WTC11 (cell line): ENCODE results near the gene PI4KB.

Experiments used
- ATF3 ChIP-seq: sonication (generic); formaldehyde crosslinking; conservative IDR thresholded peaks from 2 replicates; pipeline ENCODE4 v1.8.1; 2022; ENCODE audit warnings: mild to moderate bottlenecking, missing genetic modification reagents
- JUN ChIP-seq: sonication (generic); formaldehyde crosslinking; IDR thresholded peaks from 2 replicates; pipeline ENCODE4 v1.8.0; 2023; ENCODE audit warnings: mild to moderate bottlenecking, missing genetic modification reagents
- MLX ChIP-seq: sonication (generic); formaldehyde crosslinking; IDR thresholded peaks from 2 replicates; pipeline ENCODE4 v1.8.1; 2023; ENCODE audit warnings: mild to moderate bottlenecking, missing genetic modification reagents, moderate library complexity
- NFE2L1 ChIP-seq: sonication (generic); formaldehyde crosslinking; IDR thresholded peaks from 2 replicates; pipeline ENCODE4 v1.8.1; 2023; ENCODE audit warnings: missing genetic modification reagents
- NFYB ChIP-seq: sonication (generic); formaldehyde crosslinking; conservative IDR thresholded peaks from 2 replicates; pipeline ENCODE4 v1.8.0; 2022; ENCODE audit warnings: low read depth, missing genetic modification reagents
- SMAD3 ChIP-seq: sonication (generic); formaldehyde crosslinking; IDR thresholded peaks from 2 replicates; pipeline ENCODE4 v1.8.0; 2022; ENCODE audit warnings: missing genetic modification reagents, mild to moderate bottlenecking, borderline replicate concordance
- TP53 ChIP-seq: sonication (generic); formaldehyde crosslinking; IDR thresholded peaks from 2 replicates; pipeline ENCODE4 v1.8.1; 2023; ENCODE audit warnings: mild to moderate bottlenecking, missing genetic modification reagents
- ZNF138 ChIP-seq: sonication (generic); formaldehyde crosslinking; conservative IDR thresholded peaks from 2 replicates; pipeline ENCODE4 v1.8.1; 2022; ENCODE audit warnings: mild to moderate bottlenecking, moderate library complexity, missing genetic modification reagents
- ZNF263 ChIP-seq: sonication (generic); formaldehyde crosslinking; IDR thresholded peaks from 2 replicates; pipeline ENCODE4 v1.8.1; 2022; ENCODE audit warnings: low read depth, mild to moderate bottlenecking, moderate library complexity, missing genetic modification reagents
- TF ChIP-seq, protein P1 (sequence below): fragments of 200-600 bp; IDR thresholded peaks from 2 replicates; pipeline ENCODE4 v1.8.0; 2022; ENCODE audit warnings: antibody characterized with exemption
- TF ChIP-seq, protein P2 (sequence below): sonication (generic); formaldehyde crosslinking; IDR thresholded peaks from 2 replicates; pipeline ENCODE4 v1.8.1; 2023; ENCODE audit warnings: mild to moderate bottlenecking, moderate library complexity, missing genetic modification reagents
- TF ChIP-seq, protein P3 (sequence below): sonication (generic); formaldehyde crosslinking; IDR thresholded peaks from 2 replicates; pipeline ENCODE4 v1.8.0; 2022; ENCODE audit warnings: mild to moderate bottlenecking, missing genetic modification reagents

DNA sequence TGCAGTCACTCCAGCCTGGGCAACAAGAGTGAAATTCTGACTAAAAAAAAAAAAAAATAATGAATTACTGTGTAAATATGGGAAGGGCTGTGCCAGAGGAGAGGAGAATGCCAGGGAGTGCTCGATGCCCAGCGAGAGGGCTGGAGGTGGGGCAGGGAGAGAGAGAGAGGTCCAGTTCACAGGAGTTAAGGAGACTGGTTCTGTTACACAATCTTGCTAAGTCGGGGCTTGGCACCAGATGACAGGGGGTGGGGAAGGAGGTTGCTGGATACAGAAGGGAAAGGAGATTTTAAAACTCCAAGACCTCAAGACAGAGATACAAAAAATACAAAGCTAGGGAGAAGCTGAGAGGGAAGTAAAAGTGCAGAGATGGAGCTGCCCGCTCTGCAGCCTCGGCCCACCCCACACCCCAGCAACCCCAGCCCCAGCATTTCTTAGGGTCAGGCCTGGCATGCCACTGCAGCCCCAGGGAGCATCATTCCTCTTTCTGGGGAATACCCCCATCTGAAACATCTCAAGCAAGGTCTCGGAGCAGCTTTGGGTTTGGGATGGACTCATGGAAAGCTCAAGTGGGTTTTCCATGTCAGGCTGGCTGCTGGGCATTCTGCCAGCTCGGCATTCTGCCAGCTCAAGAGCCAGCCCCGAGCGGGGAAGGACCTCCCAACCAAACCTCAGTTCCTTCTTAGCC, 44.3 kb upstream of the PI4KB start:
- TF ChIP-seq, protein P1, sequence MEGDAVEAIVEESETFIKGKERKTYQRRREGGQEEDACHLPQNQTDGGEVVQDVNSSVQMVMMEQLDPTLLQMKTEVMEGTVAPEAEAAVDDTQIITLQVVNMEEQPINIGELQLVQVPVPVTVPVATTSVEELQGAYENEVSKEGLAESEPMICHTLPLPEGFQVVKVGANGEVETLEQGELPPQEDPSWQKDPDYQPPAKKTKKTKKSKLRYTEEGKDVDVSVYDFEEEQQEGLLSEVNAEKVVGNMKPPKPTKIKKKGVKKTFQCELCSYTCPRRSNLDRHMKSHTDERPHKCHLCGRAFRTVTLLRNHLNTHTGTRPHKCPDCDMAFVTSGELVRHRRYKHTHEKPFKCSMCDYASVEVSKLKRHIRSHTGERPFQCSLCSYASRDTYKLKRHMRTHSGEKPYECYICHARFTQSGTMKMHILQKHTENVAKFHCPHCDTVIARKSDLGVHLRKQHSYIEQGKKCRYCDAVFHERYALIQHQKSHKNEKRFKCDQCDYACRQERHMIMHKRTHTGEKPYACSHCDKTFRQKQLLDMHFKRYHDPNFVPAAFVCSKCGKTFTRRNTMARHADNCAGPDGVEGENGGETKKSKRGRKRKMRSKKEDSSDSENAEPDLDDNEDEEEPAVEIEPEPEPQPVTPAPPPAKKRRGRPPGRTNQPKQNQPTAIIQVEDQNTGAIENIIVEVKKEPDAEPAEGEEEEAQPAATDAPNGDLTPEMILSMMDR = no peak
- TF ChIP-seq ZNF138 (CRISPR knock-in tag) = no peak
- TF ChIP-seq MLX (CRISPR knock-in tag) = no peak
- TF ChIP-seq, protein P2, sequence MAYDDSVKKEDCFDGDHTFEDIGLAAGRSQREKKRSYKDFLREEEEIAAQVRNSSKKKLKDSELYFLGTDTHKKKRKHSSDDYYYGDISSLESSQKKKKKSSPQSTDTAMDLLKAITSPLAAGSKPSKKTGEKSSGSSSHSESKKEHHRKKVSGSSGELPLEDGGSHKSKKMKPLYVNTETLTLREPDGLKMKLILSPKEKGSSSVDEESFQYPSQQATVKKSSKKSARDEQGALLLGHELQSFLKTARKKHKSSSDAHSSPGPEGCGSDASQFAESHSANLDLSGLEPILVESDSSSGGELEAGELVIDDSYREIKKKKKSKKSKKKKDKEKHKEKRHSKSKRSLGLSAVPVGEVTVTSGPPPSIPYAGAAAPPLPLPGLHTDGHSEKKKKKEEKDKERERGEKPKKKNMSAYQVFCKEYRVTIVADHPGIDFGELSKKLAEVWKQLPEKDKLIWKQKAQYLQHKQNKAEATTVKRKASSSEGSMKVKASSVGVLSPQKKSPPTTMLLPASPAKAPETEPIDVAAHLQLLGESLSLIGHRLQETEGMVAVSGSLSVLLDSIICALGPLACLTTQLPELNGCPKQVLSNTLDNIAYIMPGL (CRISPR knock-in tag) = no peak
- TF ChIP-seq JUN (CRISPR knock-in tag) = no peak
- no peak for TF ChIP-seq ATF3 (CRISPR knock-in tag)
- TF ChIP-seq TP53 = no peak
- no peak for TF ChIP-seq NFYB
- TF ChIP-seq ZNF263 (CRISPR knock-in tag) = no peak
- TF ChIP-seq NFE2L1 (CRISPR knock-in tag) = no peak
- no peak for TF ChIP-seq SMAD3
- TF ChIP-seq, protein P3, sequence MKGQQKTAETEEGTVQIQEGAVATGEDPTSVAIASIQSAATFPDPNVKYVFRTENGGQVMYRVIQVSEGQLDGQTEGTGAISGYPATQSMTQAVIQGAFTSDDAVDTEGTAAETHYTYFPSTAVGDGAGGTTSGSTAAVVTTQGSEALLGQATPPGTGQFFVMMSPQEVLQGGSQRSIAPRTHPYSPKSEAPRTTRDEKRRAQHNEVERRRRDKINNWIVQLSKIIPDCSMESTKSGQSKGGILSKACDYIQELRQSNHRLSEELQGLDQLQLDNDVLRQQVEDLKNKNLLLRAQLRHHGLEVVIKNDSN (CRISPR knock-in tag) = no peak
